HepG2 (cell line): Measurements from ENCODE around the gene STX12. TPM values are rescaled to one million over a fixed set of nuclear protein-coding genes. Genes with fewer than 3 reads are reported as not detected.

Experiments used
- AKNA ChIP-seq: sonication (generic); formaldehyde crosslinking; IDR thresholded peaks from 2 replicates; pipeline ENCODE4 v1.4.0; 2020; ENCODE audit warnings: missing genetic modification reagents, borderline replicate concordance
- ATF1 ChIP-seq: IDR thresholded peaks from 2 replicates; pipeline ENCODE4 v1.6.1; 2016; ENCODE audit warnings: mild to moderate bottlenecking, control low read depth
- BCL6 ChIP-seq: IDR thresholded peaks from 2 replicates; pipeline ENCODE4 v1.6.1; 2016; ENCODE audit warnings: missing genetic modification reagents, missing compliant biosample characterization
- BCLAF1 ChIP-seq: fragments of 450-650 bp; IDR thresholded peaks from 2 replicates; pipeline ENCODE4 v1.6.1; 2017; ENCODE audit warnings: mild to moderate bottlenecking
- BRCA1 ChIP-seq: sonication (generic); formaldehyde crosslinking; IDR thresholded peaks from 2 replicates; pipeline ENCODE4 v1.4.0; 2020; ENCODE audit warnings: missing genetic modification reagents
- DNMT3B ChIP-seq: conservative IDR thresholded peaks from 2 replicates; pipeline ENCODE4 v1.6.1; 2016; ENCODE audit warnings: missing biosample characterization, control low read depth
- FUBP1 ChIP-seq: sonication (generic); formaldehyde crosslinking; IDR thresholded peaks from 2 replicates; pipeline ENCODE4 v1.5.1; 2020; ENCODE audit warnings: missing genetic modification reagents, mild to moderate bottlenecking, borderline replicate concordance
- IRF2 ChIP-seq: IDR thresholded peaks from 2 replicates; pipeline ENCODE4 v1.6.1; 2018; ENCODE audit warnings: missing genetic modification reagents, missing compliant biosample characterization
- KDM2A ChIP-seq: sonication (generic); formaldehyde crosslinking; IDR thresholded peaks from 2 replicates; pipeline ENCODE4 v1.4.0; 2020; ENCODE audit warnings: low read depth, missing genetic modification reagents, borderline replicate concordance
- KDM3A ChIP-seq: IDR thresholded peaks from 2 replicates; pipeline ENCODE4 v1.6.1; 2018; ENCODE audit warnings: low read depth, missing compliant biosample characterization
- MIER3 ChIP-seq: IDR thresholded peaks from 2 replicates; pipeline ENCODE4 v1.6.1; 2016; ENCODE audit warnings: missing compliant biosample characterization, borderline replicate concordance
- MLLT10 ChIP-seq: sonication (generic); formaldehyde crosslinking; IDR thresholded peaks from 2 replicates; pipeline ENCODE4 v1.4.0; 2020; ENCODE audit warnings: missing genetic modification reagents
- ZBTB46 ChIP-seq: sonication (generic); formaldehyde crosslinking; IDR thresholded peaks from 2 replicates; pipeline ENCODE4 v1.4.0; 2020; ENCODE audit warnings: mild to moderate bottlenecking, missing genetic modification reagents, borderline replicate concordance
- ZMYM3 ChIP-seq: sonication (generic); formaldehyde crosslinking; IDR thresholded peaks from 2 replicates; pipeline ENCODE4 v1.5.1; 2020; ENCODE audit warnings: mild to moderate bottlenecking, missing genetic modification reagents
- ZNF264 ChIP-seq: sonication (generic); formaldehyde crosslinking; IDR thresholded peaks from 2 replicates; pipeline ENCODE4 v1.4.0; 2020; ENCODE audit warnings: missing genetic modification reagents
- ZNF317 ChIP-seq: sonication (generic); formaldehyde crosslinking; IDR thresholded peaks from 2 replicates; pipeline ENCODE4 v1.5.0; 2020; ENCODE audit warnings: mild to moderate bottlenecking, missing genetic modification reagents
- ZNF354B ChIP-seq: sonication (generic); formaldehyde crosslinking; IDR thresholded peaks from 2 replicates; pipeline ENCODE4 v1.8.0; 2022; ENCODE audit warnings: mild to moderate bottlenecking, missing genetic modification reagents
- ZNF891 ChIP-seq: sonication (generic); formaldehyde crosslinking; IDR thresholded peaks from 2 replicates; pipeline ENCODE4 v1.5.0; 2020; ENCODE audit warnings: mild to moderate bottlenecking, missing genetic modification reagents
- polyA plus RNA-seq, 8 experiments: library from polyadenylated mRNA; depleted of rRNA in 3 of 8; stranded (reverse) in 7 of 8; unstranded in 1 of 8; fragments of >200 nt; fragmentation: Illumina TruSeq in 4 of 8; extraction: Trizol in 4 of 8; gene quantifications; 2 replicates each; pipeline versions ENCODE4 v1.2.1 to v1.2.3, GENCODE V29; 2011 to 2016; ENCODE audit warnings: low read depth in 4 of 8, missing spikeins in 1 of 8, mixed read lengths in 1 of 8; ENCODE audit not compliant: insufficient read depth in 1 of 8
- total RNA-seq, 5 experiments: library from RNA; depleted of rRNA; stranded (reverse); fragments of >200 nt; fragmentation: Illumina TruSeq; extraction: Trizol; gene quantifications; 2 replicates each; pipeline ENCODE4 v1.2.3, GENCODE V29; 2016; ENCODE audit warnings: low read depth in 1 of 5

The STX12 gene
- total and polyA plus RNA-seq, 2 of the 13 experiments (the other 11 are each of a cell fraction or from before 2014, with no cell fraction given), result 9.0 to 19.7 TPM

DNA sequence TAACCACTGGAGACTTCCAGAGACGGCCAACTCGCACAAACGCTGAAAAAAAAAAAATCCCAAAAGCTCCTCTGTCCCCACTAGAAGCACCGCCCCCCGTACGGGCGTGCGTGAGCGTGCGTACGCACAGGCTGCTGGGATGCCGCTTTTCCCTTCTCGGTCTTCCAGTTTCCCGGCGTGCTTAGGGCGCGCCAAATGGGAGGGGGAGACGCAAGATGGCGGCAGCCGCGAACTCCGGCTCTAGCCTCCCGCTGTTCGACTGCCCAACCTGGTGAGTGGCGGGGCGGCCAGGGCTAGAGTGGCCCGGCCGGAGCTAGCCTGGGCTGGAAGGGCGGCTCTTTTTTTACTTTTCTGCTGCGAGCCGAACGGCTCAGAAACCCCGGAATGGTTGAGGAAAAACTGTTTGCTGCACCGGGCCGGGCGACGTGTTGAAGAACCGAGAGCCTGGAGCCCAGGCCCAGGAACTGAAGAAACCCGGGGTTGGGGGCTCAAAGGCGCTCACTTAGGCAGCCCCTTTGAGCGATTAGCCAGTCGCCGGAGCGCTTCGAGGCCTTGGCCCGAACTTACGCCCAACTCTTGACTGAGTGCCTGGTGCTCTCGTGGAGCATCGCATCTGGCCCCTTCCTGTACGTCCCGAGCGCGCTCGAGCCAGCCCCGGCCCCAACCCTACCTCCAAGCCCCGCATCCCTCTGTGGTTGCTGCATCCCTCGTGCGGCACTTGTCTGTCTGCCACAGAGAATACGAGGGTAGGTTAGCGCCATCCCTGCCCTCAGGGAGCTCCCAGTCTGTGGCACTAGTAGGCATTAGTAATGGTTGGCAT is 57.8 kb downstream of the STX12 start, which contains the start of gene PPP1R8 (continued):
- no peak for TF ChIP-seq BCLAF1
- TF ChIP-seq KDM3A (CRISPR knock-in tag), result peak; percentile 71; the same call in 1 of the 2 replicates
- TF ChIP-seq KDM2A, result peak; percentile 86
- TF ChIP-seq FUBP1 (CRISPR knock-in tag), result no peak
- no peak; the same call in 1 of the 2 replicates for TF ChIP-seq ZMYM3 (CRISPR knock-in tag)
- peak; percentile 54 for TF ChIP-seq BCL6
- TF ChIP-seq ZNF354B (CRISPR knock-in tag), result no peak
- TF ChIP-seq ZNF264 (CRISPR knock-in tag), result no peak
- TF ChIP-seq MIER3 (CRISPR knock-in tag), result no peak
- TF ChIP-seq BRCA1 (CRISPR knock-in tag), result no peak
- TF ChIP-seq MLLT10 (CRISPR knock-in tag), result no peak
- peak; percentile 41; the same call in 1 of the 2 replicates for TF ChIP-seq ATF1
- no peak for TF ChIP-seq ZBTB46 (CRISPR knock-in tag)
- peak; percentile 80; the same call in 1 of the 2 replicates for TF ChIP-seq IRF2
- TF ChIP-seq ZNF317, result no peak
- TF ChIP-seq ZNF891, result peak; percentile 83; the same call in 1 of the 2 replicates
- TF ChIP-seq AKNA (CRISPR knock-in tag), result no peak
- peak; percentile 77; the same call in 1 of the 2 replicates for TF ChIP-seq DNMT3B (CRISPR knock-in tag)
